KMS-11 (cell line): ENCODE data around the gene LRRC3C.

ENCODE experiments used
- H2AFZ ChIP-seq: fragments of 200-600 bp; sonication (generic); 2 replicates; pipeline ENCODE4 v1.6.1; 2016; ENCODE audit warnings: antibody characterized with exemption, mixed run types, low read depth
- H3K27ac ChIP-seq: fragments of 200-600 bp; sonication (generic); 2 replicates; pipeline ENCODE4 v1.6.1; 2016; ENCODE audit warnings: mild to moderate bottlenecking, mixed run types
- H3K27me3 ChIP-seq: fragments of 200-600 bp; sonication (generic); 2 replicates; pipeline ENCODE4 v1.6.1; 2017; ENCODE audit warnings: mild to moderate bottlenecking, low read depth, mixed run types, moderate library complexity; ENCODE audit not compliant: insufficient read depth
- H3K36me3 ChIP-seq: fragments of 200-600 bp; sonication (generic); 2 replicates; pipeline ENCODE4 v1.6.1; 2017; ENCODE audit warnings: mild to moderate bottlenecking, mixed run types; ENCODE audit not compliant: insufficient read depth
- H3K4me1 ChIP-seq: fragments of 200-600 bp; sonication (generic); 2 replicates; pipeline ENCODE4 v1.6.1; 2016; ENCODE audit warnings: mild to moderate bottlenecking, low read depth, mixed run types; ENCODE audit not compliant: poor library complexity, severe bottlenecking
- H3K4me2 ChIP-seq: fragments of 200-600 bp; sonication (generic); 2 replicates; pipeline ENCODE4 v1.7.0; 2016; ENCODE audit warnings: mild to moderate bottlenecking, mixed run types
- H3K4me3 ChIP-seq: fragments of 200-600 bp; sonication (generic); IDR thresholded peaks from 2 replicates; pipeline ENCODE4 v1.6.1; 2017; ENCODE audit warnings: low read depth, low read length, mixed read lengths; ENCODE audit not compliant: insufficient read depth
- H3K79me2 ChIP-seq: fragments of 200-600 bp; sonication (generic); 2 replicates; pipeline ENCODE4 v1.6.1; 2016; ENCODE audit warnings: low read depth, mixed run types; ENCODE audit not compliant: insufficient read depth
- H3K9ac ChIP-seq: fragments of 200-600 bp; sonication (generic); 2 replicates; pipeline ENCODE4 v1.6.1; 2016; ENCODE audit warnings: mild to moderate bottlenecking, mixed run types
- H4K20me1 ChIP-seq: fragments of 200-600 bp; sonication (generic); 2 replicates; pipeline ENCODE4 v1.6.1; 2016; ENCODE audit warnings: mild to moderate bottlenecking, mixed run types; ENCODE audit not compliant: insufficient read depth
- TF ChIP-seq, protein P1 (sequence below): fragments of 200-600 bp; sonication (generic); conservative IDR thresholded peaks from 2 replicates; pipeline ENCODE4 v1.6.1; 2017; ENCODE audit warnings: low read depth, mild to moderate bottlenecking, antibody characterized with exemption, low read length, moderate library complexity, mixed read lengths

The LRRC3C gene

DNA sequence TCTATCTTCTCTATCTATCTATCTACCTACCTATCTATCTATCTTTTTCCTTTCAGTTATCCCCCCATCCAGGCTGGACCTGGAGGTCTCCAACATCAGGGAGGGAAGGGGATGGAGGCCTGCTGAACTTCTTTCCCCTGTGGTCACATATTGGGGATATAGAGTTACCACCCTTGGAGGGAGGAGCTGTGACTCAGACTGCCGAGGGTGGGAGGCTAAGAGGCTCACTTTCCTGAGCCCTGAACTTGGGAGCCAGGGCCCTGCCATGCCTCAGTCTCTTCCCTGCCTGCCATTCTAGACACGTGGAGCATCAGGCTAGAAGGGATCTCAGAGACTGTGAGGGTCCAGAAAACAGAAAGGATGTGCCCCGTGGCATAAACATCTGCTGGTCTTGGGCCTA lies 8.4 kb downstream of the LRRC3C start:
- no peak overlapping the region for H3K4me3 ChIP-seq
- TF ChIP-seq, protein P1, sequence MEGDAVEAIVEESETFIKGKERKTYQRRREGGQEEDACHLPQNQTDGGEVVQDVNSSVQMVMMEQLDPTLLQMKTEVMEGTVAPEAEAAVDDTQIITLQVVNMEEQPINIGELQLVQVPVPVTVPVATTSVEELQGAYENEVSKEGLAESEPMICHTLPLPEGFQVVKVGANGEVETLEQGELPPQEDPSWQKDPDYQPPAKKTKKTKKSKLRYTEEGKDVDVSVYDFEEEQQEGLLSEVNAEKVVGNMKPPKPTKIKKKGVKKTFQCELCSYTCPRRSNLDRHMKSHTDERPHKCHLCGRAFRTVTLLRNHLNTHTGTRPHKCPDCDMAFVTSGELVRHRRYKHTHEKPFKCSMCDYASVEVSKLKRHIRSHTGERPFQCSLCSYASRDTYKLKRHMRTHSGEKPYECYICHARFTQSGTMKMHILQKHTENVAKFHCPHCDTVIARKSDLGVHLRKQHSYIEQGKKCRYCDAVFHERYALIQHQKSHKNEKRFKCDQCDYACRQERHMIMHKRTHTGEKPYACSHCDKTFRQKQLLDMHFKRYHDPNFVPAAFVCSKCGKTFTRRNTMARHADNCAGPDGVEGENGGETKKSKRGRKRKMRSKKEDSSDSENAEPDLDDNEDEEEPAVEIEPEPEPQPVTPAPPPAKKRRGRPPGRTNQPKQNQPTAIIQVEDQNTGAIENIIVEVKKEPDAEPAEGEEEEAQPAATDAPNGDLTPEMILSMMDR: no peak
- no peak overlapping the region for H3K4me2 ChIP-seq
- no peaks in the 10 kb centered on the region for H3K27me3 ChIP-seq
- H4K20me1 ChIP-seq: no peaks in the 10 kb centered on the region
- H3K4me1 ChIP-seq: peaks cover 67% of the 10 kb centered on the region
- no peaks in the 10 kb centered on the region for H3K36me3 ChIP-seq
- no peak overlapping the region for H3K9ac ChIP-seq
- no peaks in the 10 kb centered on the region; the same call in 1 of the 2 replicates for H3K79me2 ChIP-seq
- H3K27ac ChIP-seq: no peak overlapping the region
- H2AFZ ChIP-seq: no peak overlapping the region

DNA sequence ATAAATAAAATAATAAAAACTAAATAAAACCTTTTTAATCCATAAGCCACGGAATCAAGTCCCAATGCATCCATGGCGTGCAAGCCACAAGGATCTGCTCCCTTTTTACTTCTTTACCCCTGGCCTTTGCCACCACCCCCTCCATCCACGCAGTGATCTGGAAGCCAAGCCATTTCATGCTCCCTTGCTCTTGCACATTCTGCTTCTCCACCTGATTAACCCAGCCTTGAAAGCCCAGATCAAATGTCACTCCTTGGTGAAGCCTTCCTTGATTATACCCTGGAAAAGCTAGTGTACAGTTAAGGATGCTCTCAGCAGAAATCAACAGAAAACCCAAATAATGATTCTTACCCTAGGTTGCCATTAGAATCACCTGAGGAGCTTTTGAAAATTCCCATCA lies 9.9 kb downstream of the LRRC3C start:
- Histone ChIP-seq H3K27ac (peak overlapping the region; percentile 94), H2AFZ (peak overlapping the region; percentile 28), H4K20me1 (no peaks in the 10 kb centered on the region), H3K27me3 (no peaks in the 10 kb centered on the region), H3K36me3 (no peaks in the 10 kb centered on the region), H3K4me3 (no peak overlapping the region), H3K79me2 (no peaks in the 10 kb centered on the region), H3K4me2 (peak overlapping the region; percentile 81), H3K9ac (peak overlapping the region; percentile 85), H3K4me1 (peaks cover 75% of the 10 kb centered on the region)
- TF ChIP-seq, protein P1: no peak

DNA sequence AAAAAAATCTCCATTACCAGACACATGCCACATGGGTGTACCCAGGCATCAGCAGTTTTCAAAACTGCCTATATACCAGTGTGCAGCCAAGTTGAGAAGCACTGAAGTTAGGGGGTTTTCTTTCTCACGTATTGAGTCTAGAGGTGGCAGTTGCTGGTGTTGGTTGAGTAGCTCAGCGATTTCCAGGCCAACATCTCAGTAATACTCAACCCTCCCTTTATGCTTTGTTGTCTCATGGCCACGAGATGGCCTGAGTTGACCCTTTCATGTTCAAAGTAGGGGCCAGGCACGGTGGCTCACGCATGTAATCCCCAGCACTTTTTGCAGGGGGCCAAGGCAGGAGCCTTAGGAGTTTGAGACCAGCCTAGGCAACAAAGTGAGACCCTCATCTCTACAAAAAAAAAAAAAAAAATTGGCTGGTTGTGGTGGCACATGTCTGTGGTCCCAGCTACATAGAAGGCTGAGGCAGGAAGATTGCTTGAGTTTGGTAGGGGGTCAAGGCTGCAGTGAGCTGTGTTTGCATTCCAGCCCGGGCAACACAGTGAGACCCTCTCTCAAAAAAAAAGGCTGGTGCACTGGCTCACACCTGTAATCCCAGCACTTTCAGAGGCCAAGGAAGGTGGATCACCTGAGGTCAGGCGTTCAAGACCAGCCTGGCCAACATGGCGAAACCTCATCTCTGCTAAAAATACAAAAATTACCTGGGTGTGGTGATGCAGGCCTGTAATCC lies 10.8 kb downstream of the LRRC3C start:
- H2AFZ ChIP-seq: peak overlapping the region; percentile 28
- peak overlapping the region; percentile 85 for H3K9ac ChIP-seq
- peak overlapping the region; percentile 81 for H3K4me2 ChIP-seq
- H3K4me3 ChIP-seq: no peak overlapping the region
- H3K79me2 ChIP-seq: no peaks in the 10 kb centered on the region
- no peaks in the 10 kb centered on the region for H4K20me1 ChIP-seq
- no peaks in the 10 kb centered on the region for H3K27me3 ChIP-seq
- H3K36me3 ChIP-seq: no peaks in the 10 kb centered on the region
- H3K4me1 ChIP-seq: peaks cover 76% of the 10 kb centered on the region
- TF ChIP-seq, protein P1: 0 out of 2 replicates have a peak, but pooled peaks have one; percentile 33
- peak overlapping the region; percentile 94 for H3K27ac ChIP-seq

DNA sequence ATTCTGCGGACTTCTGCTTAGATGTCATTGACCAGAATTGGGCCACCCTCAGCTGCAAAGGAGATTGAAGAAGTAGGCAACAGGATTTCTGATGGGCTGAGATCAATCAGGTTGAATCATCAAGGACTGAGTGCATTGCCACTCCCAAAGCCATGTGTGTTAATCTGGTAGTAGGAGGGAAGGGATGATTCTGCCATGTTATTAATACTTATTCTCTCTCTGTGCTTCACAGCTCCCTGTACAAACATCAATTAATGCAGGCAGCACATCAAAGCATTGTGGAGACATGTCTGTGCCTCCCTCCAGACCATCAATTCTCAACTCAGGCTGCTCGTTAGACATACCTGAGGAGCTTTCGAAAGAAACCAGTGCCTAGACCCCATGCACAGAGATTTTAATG lies 11.6 kb downstream of the LRRC3C start:
- H3K79me2 ChIP-seq: no peaks in the 10 kb centered on the region
- H3K4me2 ChIP-seq: peak overlapping the region; percentile 81
- H3K9ac ChIP-seq: peak overlapping the region; percentile 85; the same call in 1 of the 2 replicates
- TF ChIP-seq, protein P1: no peak
- peak overlapping the region; percentile 5; the same call in 1 of the 2 replicates for H2AFZ ChIP-seq
- H3K36me3 ChIP-seq: no peaks in the 10 kb centered on the region
- no peaks in the 10 kb centered on the region for H3K27me3 ChIP-seq
- H4K20me1 ChIP-seq: no peaks in the 10 kb centered on the region
- H3K4me1 ChIP-seq: peaks cover 70% of the 10 kb centered on the region
- H3K27ac ChIP-seq: peak overlapping the region; percentile 94
- no peak overlapping the region for H3K4me3 ChIP-seq
